ENCODE results near the gene NECAP2.

DNA sequence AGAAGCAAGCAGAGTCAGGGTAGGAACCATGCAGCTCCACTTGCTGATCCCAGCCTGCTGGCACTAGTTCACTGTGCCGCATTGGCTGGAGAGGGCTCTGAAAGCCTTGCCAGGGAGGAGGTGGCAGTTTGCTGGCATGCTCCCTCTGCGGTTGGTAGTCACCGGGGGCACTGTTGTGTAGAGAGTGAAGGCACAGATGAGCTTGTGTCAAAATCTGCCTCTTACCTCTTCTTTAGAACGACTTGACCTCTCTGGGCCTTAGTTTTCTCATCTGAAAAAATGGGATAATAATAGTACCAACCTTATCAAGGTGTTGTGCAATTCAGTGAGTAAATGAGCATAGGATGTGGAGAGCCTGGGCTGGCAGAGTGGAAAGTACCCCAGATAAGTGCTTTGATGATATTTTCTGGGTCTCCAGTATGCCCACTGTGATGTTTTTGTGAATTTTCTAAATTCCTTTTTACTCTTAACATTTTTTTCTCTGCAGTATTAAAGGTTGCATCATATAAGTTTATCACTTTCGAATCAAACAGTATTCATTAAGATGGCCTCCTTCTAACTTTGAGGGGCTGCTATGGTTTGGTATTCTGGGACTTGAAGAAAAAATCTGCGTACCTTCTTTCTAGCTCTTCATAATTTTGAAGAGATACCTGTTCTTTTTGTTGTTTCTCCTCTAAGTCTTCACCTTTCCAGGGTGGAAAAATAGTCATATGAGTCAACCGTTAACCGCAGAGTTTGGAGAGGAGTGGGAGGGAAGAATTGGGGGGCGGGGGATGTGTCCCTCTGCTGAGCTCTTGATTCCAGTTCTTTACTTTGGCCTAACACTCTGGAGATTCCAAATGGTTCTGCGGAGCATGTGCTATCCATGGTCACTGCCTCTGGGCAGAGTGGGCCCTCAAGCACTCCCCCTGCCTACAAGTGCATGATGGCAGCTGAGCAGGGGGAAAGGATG lies 46.7 kb upstream of the NECAP2 start:
- TF ChIP-seq TARDBP (IDR thresholded peaks at IDR 0.05; ENCODE audit: borderline replicate concordance) (no peak), POU2F2 (IDR thresholded peaks at IDR 0.05; ENCODE audit: borderline replicate concordance, low read depth, low read length) (no peak), FOXM1 (IDR thresholded peaks at IDR 0.05; ENCODE audit: low read depth, low read length) (no peak)

Data from GM12878 (cell line).